ENCODE measurements around the gene PTPN1.

Gene PTPN1

GRCh38 chr20:50514750-50515149 lies 4.6 kb downstream of the PTPN1 start:
- DNase-seq: no peak

- DNase-seq: no peak
Observed at GRCh38 chr20:50515471-50516106, 5.4 kb downstream of the PTPN1 start.

- no peak for DNase-seq
Observed at GRCh38 chr20:50516180-50516934, 6.2 kb downstream of the PTPN1 start.

- no peak for DNase-seq
Observed at GRCh38 chr20:50516935-50517816, 7.0 kb downstream of the PTPN1 start.

- DNase-seq: no peak
Observed at GRCh38 chr20:50517817-50518154, 7.6 kb downstream of the PTPN1 start.

GRCh38 chr20:50518270-50518721 lies 8.1 kb downstream of the PTPN1 start:
- DNase-seq: no peak

- DNase-seq: no peak
Observed at GRCh38 chr20:50519036-50519762, 9.0 kb downstream of the PTPN1 start.

GRCh38 chr20:50520222-50520880 lies 10.2 kb downstream of the PTPN1 start:
- DNase-seq: peak; percentile 20 to 28

GRCh38 chr20:50521221-50522052 lies 11.3 kb downstream of the PTPN1 start:
- DNase-seq: no peak

GRCh38 chr20:50522053-50522674 lies 12.0 kb downstream of the PTPN1 start:
- no peak for DNase-seq

- no peak for DNase-seq
Observed at GRCh38 chr20:50523552-50524167, 13.5 kb downstream of the PTPN1 start.

- DNase-seq: no peak
Observed at GRCh38 chr20:50525681-50526080, 15.5 kb downstream of the PTPN1 start.

- DNase-seq: no peak
Observed at GRCh38 chr20:50526403-50526989, 16.3 kb downstream of the PTPN1 start.

- DNase-seq: no peak
Observed at GRCh38 chr20:50527068-50527605, 17.0 kb downstream of the PTPN1 start.

GRCh38 chr20:50528129-50528528 lies 17.9 kb downstream of the PTPN1 start:
- DNase-seq: no peak

- no peak for DNase-seq
Observed at GRCh38 chr20:50528804-50529351, 18.7 kb downstream of the PTPN1 start.

GRCh38 chr20:50532221-50532620 lies 22.0 kb downstream of the PTPN1 start:
- DNase-seq: no peak

GRCh38 chr20:50533061-50533460 lies 22.9 kb downstream of the PTPN1 start:
- no peak for DNase-seq

GRCh38 chr20:50533464-50533863 lies 23.3 kb downstream of the PTPN1 start:
- DNase-seq: no peak
